ENCODE data around the gene DEDD2. TPM values are rescaled to one million over a fixed set of nuclear protein-coding genes. Genes with fewer than 3 reads are reported as not detected.
A peak's percentile ranks its signal among the peaks of the same experiment; 100 is the strongest.

The DEDD2 gene
- total and polyA plus RNA-seq, 10 of the 15 experiments (the other 5 are each of a cell fraction or from before 2014, with no cell fraction given), result 2.5 to 24.7 (median 17.6) TPM

- TF ChIP-seq MLLT1 (IDR thresholded peaks at IDR 0.05) (no peak), NR2F1 (conservative IDR thresholded peaks at IDR 0.05) (peak; percentile 51), CBX5 (IDR thresholded peaks at IDR 0.05; ENCODE audit: low read depth) (no peak), BHLHE40 (IDR thresholded peaks at IDR 0.05; ENCODE audit: borderline replicate concordance in 1 of 2, low read depth in 2 of 2, low read length in 1 of 2) (peak; percentile 48 to 77; a peak in 3 of 4 replicates), BCL11A (IDR thresholded peaks at IDR 0.05; ENCODE audit: low read depth, low read length) (no peak), FOXK2 (IDR thresholded peaks at IDR 0.05) (peak; percentile 90), ATF7 (IDR thresholded peaks at IDR 0.05; ENCODE audit: low read depth) (peak; percentile 67), NKRF (conservative IDR thresholded peaks at IDR 0.05) (peak; percentile 89)
Observed at GRCh38 chr19:42216653-42217519, 591 bp downstream of the DEDD2 start (continued).

Measured in GM12878 (cell line).